OCI-M1 (cell line): ENCODE data around the gene ANP32A.
"Not testable (repeated sequence)": the region's sequence is repeated elsewhere in the genome, so short reads cannot be mapped to it uniquely, and the experiment has no call there.

Experiments
- DNase-seq: peaks from one replicate; lab custom pipeline; 2025; lab: John Stamatoyannopoulos, UW

ANP32A gene

DNA sequence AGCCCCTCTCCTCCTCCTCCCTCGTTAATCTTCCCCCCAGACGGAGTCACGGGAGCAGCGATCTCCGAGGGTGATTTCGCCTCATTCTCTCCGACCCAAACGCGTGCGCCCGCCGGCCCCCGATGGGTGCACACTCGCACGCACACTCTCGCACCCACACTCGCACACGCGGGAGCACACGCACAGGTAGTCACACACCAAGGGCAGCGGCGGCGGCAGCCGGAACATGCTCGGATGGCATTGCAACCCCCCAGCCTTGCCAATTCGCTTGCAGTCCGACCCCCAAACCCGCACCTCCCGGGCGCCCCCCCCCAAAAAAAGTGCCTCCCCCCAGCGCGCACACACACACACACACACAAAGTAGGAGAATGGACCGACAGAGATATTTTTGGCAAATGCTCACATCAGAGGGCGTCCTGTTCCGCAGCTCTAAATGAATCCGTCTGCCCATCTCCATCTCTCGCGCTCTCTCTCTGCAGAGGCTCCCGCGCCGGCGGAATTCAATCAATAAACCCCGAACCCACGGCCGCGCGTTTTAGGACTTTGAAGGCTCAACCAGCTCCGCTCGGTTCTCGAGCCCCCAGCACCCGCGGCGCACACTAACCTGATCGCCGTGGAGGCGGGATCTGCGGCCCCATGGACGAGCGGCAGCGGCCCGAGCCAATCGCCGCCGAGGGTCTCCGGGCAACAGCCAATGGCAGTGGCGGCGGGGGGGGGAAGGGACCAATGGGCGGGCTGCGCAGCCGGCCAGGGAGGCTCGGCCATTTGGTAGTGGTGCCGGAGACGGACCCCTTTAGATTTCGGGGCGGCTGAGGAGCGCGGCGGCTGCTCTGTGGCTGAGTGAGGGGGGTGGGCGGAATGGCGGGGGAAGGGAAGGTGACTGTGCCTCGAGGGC, at the start of gene ANP32A:
ANP32A (minus strand) TSS at position 601 of the 895 bp plus-strand sequence; CDS start at position 457, 144 bp downstream.
- peak; percentile 97 for DNase-seq

DNA sequence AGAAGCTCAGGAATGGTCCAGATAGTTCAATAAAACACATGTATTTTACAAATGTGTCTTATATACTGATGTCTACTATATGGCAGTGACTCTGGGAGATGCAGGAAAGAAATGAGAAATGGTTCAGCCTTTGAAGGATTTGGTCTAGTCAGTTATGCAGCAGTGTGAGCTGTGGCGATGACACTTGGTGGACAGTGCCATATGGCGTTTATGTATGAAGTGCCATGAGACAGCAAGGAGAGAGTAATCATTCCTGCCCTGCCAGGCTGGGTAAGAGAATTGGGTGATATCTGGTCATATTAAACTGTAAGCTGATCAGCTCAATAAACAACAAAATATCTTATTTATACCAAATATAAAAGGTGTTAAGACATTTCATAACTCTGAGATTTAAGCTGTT, 47.6 kb upstream of the ANP32A start:
- DNase-seq, result no peak

DNA sequence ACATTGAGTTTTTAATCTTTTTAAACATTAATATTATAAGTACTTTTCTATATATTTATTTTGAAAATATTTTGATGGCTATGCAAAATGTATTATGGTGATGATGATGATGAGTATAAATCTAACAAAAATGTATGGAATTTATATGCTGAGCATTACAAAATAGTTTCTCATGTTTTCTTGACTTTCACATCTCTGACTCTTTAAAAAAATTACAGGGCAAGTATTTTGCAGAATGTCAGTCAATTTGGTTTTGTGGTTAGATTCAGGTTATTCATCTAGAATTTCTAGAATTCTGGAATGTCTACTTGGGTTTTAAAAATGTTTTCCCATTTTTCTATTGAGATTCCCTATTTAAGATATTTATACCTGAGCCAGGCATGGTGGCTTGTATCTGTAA, 41.7 kb upstream of the ANP32A start:
- no peak for DNase-seq

DNA sequence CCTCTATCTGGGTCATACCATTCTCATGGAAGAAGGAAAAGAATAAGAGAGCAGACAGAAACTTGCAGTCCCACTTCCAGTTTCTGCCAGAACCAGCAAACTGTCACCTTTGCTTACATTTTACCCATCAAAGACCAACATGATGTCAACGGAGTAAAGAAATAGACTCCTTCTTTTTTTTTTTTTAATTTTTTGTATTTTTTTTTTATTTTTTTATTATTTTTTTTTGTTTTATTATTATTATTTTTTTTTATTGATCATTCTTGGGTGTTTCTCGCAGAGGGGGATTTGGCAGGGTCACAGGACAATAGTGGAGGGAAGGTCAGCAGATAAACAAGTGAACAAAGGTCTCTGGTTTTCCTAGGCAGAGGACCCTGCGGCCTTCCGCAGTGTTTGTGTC, 38.0 kb upstream of the ANP32A start:
- DNase-seq, result not testable (repeated sequence)

DNA sequence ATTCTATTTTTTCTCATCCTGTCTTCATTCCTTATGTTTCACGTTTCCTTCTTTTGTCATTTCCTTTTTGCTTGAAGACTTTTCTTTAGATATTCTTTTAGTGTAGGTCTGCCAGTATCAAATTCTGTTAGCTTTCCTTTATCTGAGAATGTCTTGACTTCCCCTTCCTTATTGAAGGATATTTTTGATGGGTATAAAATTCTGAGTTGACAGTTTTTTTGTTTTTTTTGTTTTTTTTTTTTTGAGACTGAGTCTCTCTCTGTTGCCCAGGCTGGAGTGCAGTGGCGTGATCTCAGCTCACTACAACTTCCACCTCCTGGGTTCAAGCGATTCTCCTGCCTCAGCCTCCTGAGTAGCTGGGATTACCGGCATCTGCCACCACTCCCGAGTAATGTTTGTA, 36.7 kb upstream of the ANP32A start:
- not testable (repeated sequence) for DNase-seq

DNA sequence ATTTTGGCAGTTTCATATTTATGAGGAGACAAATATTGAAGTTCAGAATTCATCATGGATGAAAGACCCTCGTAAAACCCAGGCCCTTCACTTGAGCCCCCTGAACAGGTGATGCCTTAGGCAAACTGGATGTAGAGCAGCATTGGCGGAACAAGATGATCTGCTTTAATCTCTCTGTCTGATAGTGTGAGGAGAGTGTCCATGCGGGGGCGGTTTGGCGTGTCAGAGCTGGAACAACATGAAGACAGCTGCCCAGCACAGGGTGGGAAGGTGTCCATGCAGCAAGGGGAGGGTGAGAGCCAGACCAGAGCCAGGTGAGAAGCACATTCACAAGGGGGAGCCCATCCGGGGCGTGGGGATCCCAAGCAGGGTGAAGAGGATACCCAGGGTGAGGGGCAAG, 31.8 kb upstream of the ANP32A start:
- DNase-seq, result no peak

DNA sequence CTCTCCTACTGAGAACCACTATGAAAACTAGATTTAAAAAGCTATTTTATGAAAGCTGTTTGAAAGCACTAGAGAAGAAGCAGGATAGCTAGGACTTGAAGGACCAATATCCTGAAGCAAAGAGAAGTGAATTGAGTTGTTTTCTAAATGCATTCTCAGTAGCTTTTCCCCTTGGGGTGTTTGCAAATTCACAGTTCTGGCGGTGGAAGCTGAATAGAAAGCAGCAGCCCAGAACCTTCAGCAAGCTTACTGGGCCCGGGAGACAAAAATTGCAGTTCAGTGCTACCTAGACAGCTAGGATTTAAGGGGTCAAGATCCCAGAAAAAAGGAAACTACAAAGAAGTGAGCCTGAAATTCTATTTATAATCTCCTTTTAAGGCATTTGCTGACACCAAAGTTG, 31.3 kb upstream of the ANP32A start:
- no peak for DNase-seq

DNA sequence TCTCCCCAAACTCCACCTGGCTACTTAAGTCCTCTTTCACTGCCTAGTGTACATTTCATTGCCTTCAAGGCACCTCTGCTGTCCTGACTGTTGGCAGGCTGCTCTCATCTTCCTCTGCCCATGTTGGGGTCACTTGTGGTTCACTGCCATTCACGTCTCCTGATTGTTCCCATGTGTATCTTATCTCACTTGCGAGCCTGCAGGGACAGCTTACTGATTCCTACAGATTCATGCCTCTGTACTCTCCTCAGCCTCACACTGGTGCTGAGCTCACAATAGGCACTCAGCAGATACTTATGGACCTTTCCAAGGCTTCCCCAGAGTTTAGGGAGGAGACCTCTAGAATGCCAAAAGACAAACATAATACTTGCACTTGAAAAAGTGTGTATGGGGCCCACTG, 28.8 kb upstream of the ANP32A start:
- DNase-seq, result no peak

DNA sequence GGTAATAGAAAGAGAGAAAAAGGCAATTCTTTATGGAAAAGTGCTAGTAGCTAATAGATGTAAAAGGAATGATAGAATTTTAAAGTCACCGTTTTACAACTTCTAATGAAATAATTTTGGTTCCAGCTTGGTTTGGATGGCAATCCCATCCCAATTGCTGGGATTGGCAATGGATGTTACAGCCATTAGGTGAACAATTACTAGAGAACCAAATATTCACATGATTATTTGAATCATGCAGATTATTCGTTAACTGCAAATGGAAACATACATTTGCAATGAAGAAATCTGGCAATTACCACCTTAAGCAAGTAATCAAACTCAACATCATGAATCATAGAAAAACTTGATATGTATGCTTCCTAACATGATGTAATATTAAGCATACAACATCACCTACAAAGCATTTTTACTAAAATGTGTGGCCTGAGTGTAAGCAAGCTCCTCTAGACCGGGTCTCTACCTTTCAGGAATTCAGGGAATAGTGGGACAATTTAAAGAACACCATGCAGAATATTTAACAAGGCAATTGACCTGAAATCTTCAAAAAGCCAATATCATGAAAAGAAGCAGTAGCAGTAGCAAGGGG, 26.2 kb upstream of the ANP32A start:
- no peak for DNase-seq

DNA sequence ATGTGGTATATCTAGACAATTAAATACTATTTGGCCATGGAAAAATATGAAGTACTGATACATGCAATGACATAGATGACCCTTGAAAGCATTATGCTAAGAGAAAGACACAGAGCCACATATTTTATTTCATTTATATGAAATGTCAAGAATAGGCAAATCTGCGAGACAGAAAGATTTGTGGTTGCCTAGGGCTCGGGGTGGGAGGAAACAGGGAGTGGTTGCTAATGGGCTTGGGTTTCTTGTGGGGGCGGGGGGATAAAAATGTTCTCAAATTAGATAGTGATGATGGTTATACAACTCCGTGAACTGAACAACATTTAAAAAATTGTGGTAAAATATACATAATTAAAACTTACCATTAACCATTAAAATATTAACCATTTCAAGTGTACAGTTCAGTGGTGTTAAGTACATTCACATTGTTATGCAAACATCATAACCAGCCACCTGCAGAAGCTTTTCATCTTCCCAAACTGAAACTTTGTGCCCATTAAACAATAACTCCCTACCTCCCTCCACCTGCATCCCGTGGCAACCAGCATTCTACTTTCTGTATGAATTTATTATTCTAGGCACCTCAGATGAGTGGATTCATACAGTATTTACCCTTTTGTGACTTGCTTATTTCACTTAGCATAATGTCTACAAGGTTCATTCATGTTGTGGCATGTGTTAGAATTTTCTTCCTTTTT, 24.3 kb upstream of the ANP32A start:
- DNase-seq, result no peak

DNA sequence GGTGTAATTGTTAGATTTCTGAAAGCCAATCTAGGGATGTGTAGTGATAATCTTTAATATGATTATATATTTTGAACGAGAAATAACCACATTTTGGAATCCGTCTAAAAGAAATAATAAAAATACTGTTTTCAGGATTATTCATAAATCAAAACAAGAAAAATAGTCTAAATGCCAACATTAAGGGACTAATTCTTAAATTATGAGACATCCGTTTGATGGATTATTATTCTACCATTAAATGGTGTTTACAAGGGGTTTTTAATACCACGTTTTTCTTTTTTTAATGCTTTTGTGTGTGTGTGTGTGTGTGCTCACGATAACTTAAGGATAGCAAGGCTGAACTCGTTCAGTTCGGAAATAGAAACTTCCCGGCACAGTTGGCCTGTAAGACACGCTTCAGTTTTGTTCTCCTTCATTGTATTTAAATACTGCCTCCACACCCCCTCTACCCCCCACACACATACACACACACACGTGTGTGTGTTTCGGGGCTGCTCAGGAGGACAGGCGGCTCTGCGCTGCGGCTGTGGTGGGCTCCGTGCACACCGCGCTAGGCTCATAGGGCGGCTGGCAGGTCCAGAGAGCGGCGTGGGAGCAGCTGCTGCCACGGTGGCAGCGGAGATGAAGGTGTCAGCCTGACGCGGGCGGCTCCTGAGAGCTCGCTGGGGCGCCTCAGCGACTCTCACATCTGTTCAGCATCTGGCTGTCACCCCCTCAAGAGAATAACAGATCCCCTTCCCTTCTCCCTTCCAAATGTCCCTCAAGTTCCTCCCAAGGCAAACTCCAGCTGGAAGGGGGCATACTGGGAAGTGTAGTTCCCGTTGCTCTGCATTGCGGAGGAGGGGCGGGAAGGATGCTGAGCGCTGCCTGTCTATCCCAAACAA, 23.0 kb upstream of the ANP32A start:
- DNase-seq, result peak; percentile 15

DNA sequence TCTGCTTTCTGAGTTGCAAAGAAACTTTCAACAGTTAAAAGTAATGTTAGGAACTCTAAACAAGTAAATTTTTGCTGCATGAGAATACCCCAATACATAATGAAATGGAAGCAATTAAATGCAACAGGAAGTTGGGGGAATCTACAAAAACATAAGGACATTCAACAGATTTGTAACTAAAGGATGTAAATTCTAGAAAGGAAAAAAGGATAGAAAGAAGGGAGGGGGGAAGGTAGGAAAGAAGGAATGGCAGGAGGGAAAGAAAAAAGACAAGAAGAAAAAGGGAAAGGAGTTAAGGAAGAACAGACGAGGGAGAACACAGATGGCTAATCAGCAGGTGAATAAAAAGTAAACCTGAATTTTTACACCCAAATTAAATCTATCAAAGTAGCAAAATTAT, 22.3 kb upstream of the ANP32A start:
- no peak for DNase-seq

DNA sequence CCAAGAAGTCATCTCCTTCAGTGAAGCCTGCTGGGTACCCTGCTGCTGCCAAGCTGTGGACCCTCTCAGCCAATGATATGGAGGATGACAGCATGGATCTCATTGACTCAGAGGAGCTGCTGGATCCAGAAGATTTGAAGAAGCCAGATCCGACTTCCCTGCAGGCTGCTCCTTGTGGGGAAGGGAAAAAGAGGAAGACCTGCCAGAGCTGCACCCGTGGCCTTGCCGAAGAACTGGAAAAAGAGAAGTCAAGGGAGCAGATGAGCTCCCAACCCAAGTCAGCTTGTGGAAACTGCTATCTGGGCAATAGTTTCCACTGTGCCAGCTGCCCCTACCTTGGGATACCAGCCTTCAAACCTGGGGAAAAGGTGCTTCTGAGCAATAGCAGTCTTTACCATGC, 13.7 kb upstream of the ANP32A start:
- no peak for DNase-seq

DNA sequence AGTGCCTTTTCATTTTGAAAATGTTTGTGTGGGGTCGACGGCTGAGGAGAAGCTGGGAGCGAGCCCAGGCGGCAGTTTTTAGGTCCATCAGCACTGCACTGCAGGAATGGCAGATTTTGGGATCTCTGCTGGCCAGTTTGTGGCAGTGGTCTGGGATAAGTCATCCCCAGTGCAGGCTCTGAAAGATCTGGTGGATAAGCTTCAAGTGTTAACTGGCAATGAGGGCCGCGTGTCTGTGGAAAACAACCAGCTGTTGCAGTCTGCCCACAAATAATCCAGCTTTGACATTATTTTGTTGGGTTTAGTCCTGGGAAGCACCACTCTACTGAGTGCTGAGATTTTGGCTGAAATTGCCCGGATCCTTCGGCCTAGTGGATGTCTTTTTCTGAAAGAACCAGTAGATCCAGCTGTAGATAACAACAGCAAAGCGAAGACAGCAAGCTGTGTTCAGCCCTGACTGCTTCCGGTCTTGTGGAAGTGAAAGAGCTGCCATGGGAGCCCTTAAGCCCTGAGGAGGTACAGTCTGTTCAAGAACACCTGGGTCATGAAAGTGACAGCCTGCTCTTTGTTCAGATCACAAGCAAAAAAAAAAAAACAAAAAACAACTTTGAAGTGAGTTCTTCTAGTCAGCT, 13.1 kb upstream of the ANP32A start:
- no peak for DNase-seq

DNA sequence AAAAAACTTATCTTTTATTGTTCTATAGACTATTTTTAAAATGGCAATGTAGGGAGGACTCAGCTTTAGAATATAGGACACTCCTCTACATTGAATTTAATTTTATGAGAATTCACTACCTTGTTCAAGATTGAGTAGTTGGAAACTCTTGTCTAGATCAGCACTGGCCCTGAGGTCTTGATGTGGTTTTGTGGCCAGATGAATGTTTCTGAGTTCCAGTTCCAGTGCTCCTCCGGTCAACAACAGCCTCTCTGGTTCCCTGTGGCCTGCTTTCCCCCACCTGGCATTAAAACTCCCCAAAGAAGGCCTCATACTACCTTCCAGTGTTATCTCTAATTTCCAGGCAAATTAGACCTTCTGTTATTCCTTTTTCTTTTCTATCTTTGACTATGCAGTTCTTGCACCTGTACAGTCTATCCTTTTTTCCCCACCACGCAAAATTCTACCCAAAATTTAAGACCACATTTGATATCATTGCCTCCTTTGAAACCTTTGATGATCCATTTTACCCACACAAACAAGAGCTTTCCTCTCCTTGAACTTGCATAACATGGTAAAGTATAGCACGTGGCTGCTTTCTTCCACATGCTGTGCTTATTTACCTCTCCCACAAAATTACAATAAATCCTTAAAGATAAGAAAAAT, 9.6 kb upstream of the ANP32A start:
- peak; percentile 51 for DNase-seq

DNA sequence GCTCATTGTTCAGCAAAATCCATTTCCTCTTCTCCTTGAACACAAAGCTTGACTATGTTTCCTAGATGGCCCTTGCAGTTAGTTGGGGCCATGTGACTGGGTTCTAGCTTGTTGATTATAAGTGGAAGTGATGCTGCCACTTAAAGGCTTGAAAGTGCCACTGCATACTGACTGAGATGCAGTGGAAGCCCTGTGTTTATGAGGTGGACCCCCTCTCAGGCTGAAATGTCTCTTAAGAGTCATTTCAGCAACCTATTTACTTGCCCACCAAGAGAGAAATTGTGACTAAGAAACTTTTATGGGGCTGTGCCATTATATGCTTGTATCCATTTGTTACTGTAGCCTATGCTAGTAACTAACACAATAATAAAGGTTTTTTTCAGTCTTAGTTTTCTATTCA, 8.4 kb upstream of the ANP32A start:
- DNase-seq, result peak; percentile 74

DNA sequence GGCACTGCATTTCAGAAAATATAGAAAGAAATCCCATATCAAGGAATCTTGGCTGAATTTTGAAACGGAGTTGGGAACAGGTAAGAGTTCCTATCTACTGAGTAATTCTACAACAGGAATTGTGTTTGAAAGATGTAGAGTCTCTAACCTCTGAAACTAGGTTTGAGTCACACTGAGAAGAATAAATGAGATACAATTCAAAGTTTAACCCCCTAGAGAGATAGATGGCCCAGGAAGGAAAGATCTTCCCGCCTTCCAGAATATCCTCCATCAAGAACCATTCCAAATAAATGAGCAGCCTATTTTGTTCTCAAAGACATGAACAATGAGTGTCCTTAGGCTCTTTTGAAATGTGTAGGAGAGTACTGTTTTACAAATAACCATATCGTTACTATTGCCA, 2.9 kb upstream of the ANP32A start:
- no peak for DNase-seq

DNA sequence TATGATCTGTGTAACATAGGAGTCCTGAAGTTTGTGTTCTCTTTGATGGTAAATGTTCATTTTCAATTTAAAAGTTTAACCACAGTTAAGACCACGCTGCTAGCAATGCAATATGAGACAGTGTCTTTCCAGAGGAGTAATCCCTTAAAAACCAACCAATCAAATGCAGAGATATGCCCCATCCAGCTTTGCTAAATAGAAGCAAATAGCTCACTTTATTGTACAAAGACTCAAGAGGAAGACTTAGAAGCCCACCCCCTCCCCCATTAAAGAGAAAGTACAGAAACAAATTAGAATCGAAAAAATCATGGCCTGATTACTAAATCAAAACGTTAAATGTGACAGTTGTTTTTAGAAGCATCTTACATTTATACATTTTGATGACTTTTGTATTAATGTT, 2.1 kb upstream of the ANP32A start:
- DNase-seq, result peak; percentile 47

DNA sequence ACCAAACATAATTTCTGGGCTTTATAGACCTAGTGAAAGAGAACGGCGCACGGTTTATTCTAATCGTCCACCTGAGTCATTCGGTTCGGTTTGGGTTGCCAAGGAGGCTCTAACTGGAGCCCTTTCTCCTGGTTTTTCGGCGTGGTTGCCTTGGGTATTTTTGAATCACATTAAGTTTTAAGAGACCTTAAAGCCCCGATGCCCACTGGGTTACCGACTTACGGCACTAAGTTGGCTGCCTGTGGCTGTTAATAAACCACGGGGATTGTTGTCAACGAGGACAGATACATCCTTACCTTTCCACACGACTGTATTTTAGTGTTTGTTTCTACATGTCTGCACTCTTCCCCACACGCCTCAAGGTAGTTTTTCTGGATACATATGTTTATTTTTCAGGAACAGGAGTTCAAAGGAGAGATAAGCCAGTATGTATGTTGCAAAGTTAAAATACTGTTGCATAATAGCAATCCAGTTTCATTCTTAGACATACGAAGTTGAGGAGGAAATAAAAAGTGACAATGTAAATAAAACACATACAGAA, 1.2 kb upstream of the ANP32A start:
- peak; percentile 78 for DNase-seq

DNA sequence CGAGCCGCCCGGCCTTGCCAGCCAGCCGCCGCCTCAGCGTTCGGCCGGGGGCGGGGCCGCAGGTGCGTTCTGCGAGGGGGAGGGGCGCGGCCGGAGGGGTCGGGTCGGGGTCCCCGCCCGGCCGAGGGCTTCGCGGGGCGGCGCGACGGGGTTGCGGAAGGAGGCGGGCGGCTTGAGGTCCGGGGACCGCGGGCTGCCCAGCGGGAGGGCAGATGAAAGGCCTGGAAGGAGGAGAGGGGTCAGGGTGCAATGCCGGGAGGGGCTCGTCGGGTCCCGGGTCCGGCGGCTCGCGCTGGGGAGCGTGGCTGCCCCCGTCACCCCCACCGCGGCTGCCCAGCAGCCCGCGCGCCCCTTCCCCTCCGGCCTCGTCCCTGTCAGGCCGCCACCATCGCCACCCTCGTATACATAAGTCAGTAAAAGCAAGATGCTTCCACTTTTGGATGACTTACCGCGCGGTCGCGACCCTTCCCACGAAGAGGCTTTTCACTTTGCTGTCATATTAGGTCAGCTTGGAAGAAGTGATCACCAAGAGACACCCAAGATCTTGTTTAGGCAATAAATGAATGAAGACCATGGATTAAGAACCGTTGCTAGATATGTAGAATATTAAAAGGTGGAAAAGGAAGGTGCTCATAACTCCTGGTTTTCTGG, 620 bp upstream of the ANP32A start:
- peak; percentile 67 for DNase-seq
